H9 (cell line): Measurements from ENCODE around the gene LCP1. TPM values are rescaled to one million over a fixed set of nuclear protein-coding genes. Genes with fewer than 3 reads are reported as not detected.

Experiments
- DNase-seq: peaks from one replicate; pipeline ENCODE4 v3.0.0-alpha.2; 2017
- H2AFZ ChIP-seq: one replicate; pipeline ENCODE4 v1.6.1; 2013; ENCODE audit warnings: mild to moderate bottlenecking, low read length, control low read depth, moderate library complexity
- H2AK5ac ChIP-seq: 2 replicates; pipeline ENCODE4 v1.6.1; 2013; ENCODE audit warnings: low read length, control low read depth, mixed read lengths; ENCODE audit not compliant: insufficient read length
- H2BK120ac ChIP-seq: one replicate; pipeline ENCODE4 v1.6.1; 2013; ENCODE audit warnings: low read depth, mild to moderate bottlenecking, low read length, control low read depth, inconsistent platforms; ENCODE audit not compliant: poor library complexity, severe bottlenecking
- H2BK12ac ChIP-seq: 2 replicates; pipeline ENCODE4 v1.6.1; 2013; ENCODE audit warnings: low read length, control low read depth, mixed read lengths, low read depth; ENCODE audit not compliant: insufficient read length
- H2BK15ac ChIP-seq: 2 replicates; pipeline ENCODE4 v1.6.1; 2013; ENCODE audit warnings: low read depth, low read length, control low read depth
- H2BK20ac ChIP-seq: one replicate; pipeline ENCODE4 v1.6.1; 2013; ENCODE audit warnings: low read depth, mild to moderate bottlenecking, low read length, control low read depth, inconsistent platforms; ENCODE audit not compliant: poor library complexity, severe bottlenecking
- H2BK5ac ChIP-seq: 2 replicates; pipeline ENCODE4 v1.6.1; 2013; ENCODE audit warnings: low read length, control low read depth, mixed read lengths; ENCODE audit not compliant: insufficient read length
- H3K14ac ChIP-seq: 2 replicates; pipeline ENCODE4 v1.6.1; 2013; ENCODE audit warnings: low read length, control low read depth; ENCODE audit not compliant: insufficient read depth
- H3K18ac ChIP-seq: 2 replicates; pipeline ENCODE4 v1.6.1; 2013; ENCODE audit warnings: low read depth, mild to moderate bottlenecking, mixed read lengths, low read length, control low read depth; ENCODE audit not compliant: insufficient read length
- H3K23ac ChIP-seq: 2 replicates; pipeline ENCODE4 v1.6.1; 2013; ENCODE audit warnings: low read length, control low read depth, mixed read lengths, low read depth; ENCODE audit not compliant: insufficient read length
- H3K23me2 ChIP-seq: 2 replicates; pipeline ENCODE4 v1.6.1; 2013; ENCODE audit warnings: low read depth, mild to moderate bottlenecking, mixed read lengths, low read length, control low read depth; ENCODE audit not compliant: insufficient read length, poor library complexity, severe bottlenecking
- H3K27ac ChIP-seq: 2 replicates; pipeline ENCODE4 v1.5.1; 2013; ENCODE audit warnings: low read length, control low read depth, mixed read lengths, low read depth; ENCODE audit not compliant: insufficient read length
- H3K27me3 ChIP-seq: 2 replicates; pipeline ENCODE4 v1.6.1; 2013; ENCODE audit warnings: low read length, control low read depth, inconsistent platforms; ENCODE audit not compliant: insufficient read depth
- H3K4ac ChIP-seq: 2 replicates; pipeline ENCODE4 v1.6.1; 2013; ENCODE audit warnings: low read depth, mild to moderate bottlenecking, control low read depth, inconsistent platforms, low read length, moderate library complexity
- H3K4me1 ChIP-seq: 2 replicates; pipeline ENCODE4 v1.6.1; 2013; ENCODE audit warnings: low read length, control low read depth, inconsistent platforms; ENCODE audit not compliant: insufficient read depth
- H3K4me2 ChIP-seq: 2 replicates; pipeline ENCODE4 v1.6.1; 2013; ENCODE audit warnings: low read length, control low read depth, mixed read lengths; ENCODE audit not compliant: insufficient read length, insufficient read depth
- H3K56ac ChIP-seq: 2 replicates; pipeline ENCODE4 v1.6.1; 2013; ENCODE audit warnings: low read depth, mild to moderate bottlenecking, mixed read lengths, low read length, control low read depth; ENCODE audit not compliant: insufficient read length
- H3K79me1 ChIP-seq: 2 replicates; pipeline ENCODE4 v1.6.1; 2013; ENCODE audit warnings: low read depth, mild to moderate bottlenecking, moderate library complexity, low read length, control low read depth, inconsistent platforms; ENCODE audit not compliant: insufficient read depth, poor library complexity, severe bottlenecking
- H3K79me2 ChIP-seq: 2 replicates; pipeline ENCODE4 v1.6.1; 2013; ENCODE audit warnings: low read length, control low read depth, inconsistent platforms; ENCODE audit not compliant: insufficient read depth
- H3K9ac ChIP-seq: 2 replicates; pipeline ENCODE4 v1.6.1; 2013; ENCODE audit warnings: low read length, control low read depth, mixed read lengths; ENCODE audit not compliant: insufficient read length; ENCODE audit errors: extremely low read depth
- H3K9me3 ChIP-seq: one replicate; pipeline ENCODE4 v1.6.1; 2013; ENCODE audit warnings: low read depth, low read length, inconsistent platforms; ENCODE audit not compliant: control insufficient read depth
- H3T11ph ChIP-seq: one replicate; pipeline ENCODE4 v1.6.1; 2013; ENCODE audit warnings: mild to moderate bottlenecking, low read length, control low read depth, inconsistent platforms
- H4K20me1 ChIP-seq: one replicate; pipeline ENCODE4 v1.6.1; 2013; ENCODE audit not compliant: control insufficient read depth, insufficient read length, insufficient read depth
- H4K5ac ChIP-seq: 2 replicates; pipeline ENCODE4 v1.6.1; 2013; ENCODE audit warnings: low read depth, mild to moderate bottlenecking, mixed read lengths, low read length, control low read depth; ENCODE audit not compliant: insufficient read length
- H4K8ac ChIP-seq: replicated peaks from 2 replicates; pipeline ENCODE4 v1.6.1; 2013; ENCODE audit warnings: low read length, control low read depth, mixed read lengths, low read depth; ENCODE audit not compliant: insufficient read length
- H4K91ac ChIP-seq: 2 replicates; pipeline ENCODE4 v1.6.1; 2013; ENCODE audit warnings: low read depth, mild to moderate bottlenecking, moderate library complexity, mixed read lengths, low read length, control low read depth; ENCODE audit not compliant: insufficient read length
- H3K27ac Mint-ChIP-seq, 3 experiments: 2 replicates in 2 of 3; 3 replicates in 1 of 3; pipeline ENCODE4 v1.8.0; 2020 to 2021; ENCODE audit warnings: mixed read lengths in 3 of 3, mild to moderate bottlenecking in 1 of 3, moderate library complexity in 1 of 3
- H3K27me3 Mint-ChIP-seq: 2 replicates; pipeline ENCODE4 v1.8.0; 2021; ENCODE audit warnings: low read depth, mild to moderate bottlenecking, moderate library complexity, mixed read lengths
- H3K36me3 Mint-ChIP-seq, 3 experiments: 2 replicates in 2 of 3; 3 replicates in 1 of 3; pipeline ENCODE4 v1.8.0; 2020 to 2021; ENCODE audit warnings: low read depth in 3 of 3, mixed read lengths in 3 of 3; ENCODE audit not compliant: insufficient read depth in 1 of 3
- H3K4me1 Mint-ChIP-seq, 2 experiments: 2 replicates each; pipeline ENCODE4 v1.8.0; 2020; ENCODE audit warnings: mixed read lengths in 2 of 2
- H3K4me3 Mint-ChIP-seq, 2 experiments: 2 replicates in 1 of 2; 3 replicates in 1 of 2; pipeline ENCODE4 v1.8.0; 2020 to 2021; ENCODE audit warnings: mild to moderate bottlenecking in 2 of 2, mixed read lengths in 2 of 2, moderate library complexity in 1 of 2
- H3K9me3 Mint-ChIP-seq, 2 experiments: 2 replicates in 1 of 2; 3 replicates in 1 of 2; pipeline ENCODE4 v1.8.0; 2020; ENCODE audit warnings: mild to moderate bottlenecking in 2 of 2, mixed read lengths in 2 of 2, moderate library complexity in 1 of 2
- WGBS: extraction: QIAGEN DNeasy Blood & Tissue Kit; methylation state at CpG from one replicate; pipeline ENCODE4 v1.1.7; 2013; ENCODE audit warnings: missing lambda C conversion rate, low lambda C conversion rate, mixed read lengths; ENCODE audit not compliant: insufficient read length; ENCODE audit errors: extremely low coverage; 5-methylcytosine and 5-hydroxymethylcytosine counted together
- total RNA-seq: library from RNA; stranded (reverse); gene quantifications from 2 replicates; pipeline ENCODE4 v1.2.1, GENCODE V29; 2021
- TF ChIP-seq, protein P1 (sequence below): fragments of 200-600 bp; sonication (generic); conservative IDR thresholded peaks from 3 replicates; pipeline ENCODE4 v1.8.0; 2021; ENCODE audit warnings: antibody characterized with exemption, mild to moderate bottlenecking

The LCP1 gene
- total RNA-seq, 1 experiment from 2014 or later = 0.81 TPM

DNA sequence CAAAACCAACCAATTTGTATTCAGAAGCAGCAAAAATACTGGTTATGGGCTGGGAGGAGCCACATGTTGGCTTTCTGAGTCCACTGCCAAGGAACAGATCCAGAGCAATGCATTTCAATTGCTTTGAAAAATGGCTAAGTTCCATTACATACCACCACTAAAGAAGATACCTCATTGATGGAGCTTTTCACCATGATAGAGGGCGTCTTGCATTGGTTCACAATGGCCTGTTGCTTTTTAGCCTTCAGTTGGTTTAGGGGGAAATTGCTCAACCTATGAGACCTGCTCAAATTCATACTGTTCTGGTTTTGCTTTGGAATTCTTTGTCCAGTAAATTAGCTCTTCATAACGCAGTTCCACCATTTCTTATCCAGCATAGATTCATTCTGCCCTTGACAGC, 55.9 kb downstream of the LCP1 start:
- Histone ChIP-seq H3K27me3 (no peaks in the 10 kb centered on the region), H3K9ac (no peak overlapping the region), H3K79me1 (no peaks in the 10 kb centered on the region), H2BK120ac (no peak overlapping the region), H3K27ac (no peak overlapping the region), H4K5ac (no peak overlapping the region), H2AK5ac (no peak overlapping the region), H2BK15ac (no peak overlapping the region), H3K4me1 (no peaks in the 10 kb centered on the region), H3K79me2 (no peaks in the 10 kb centered on the region), H3K14ac (no peak overlapping the region), H3K23me2 (no peaks in the 10 kb centered on the region), H2BK20ac (no peak overlapping the region), H2BK12ac (no peak overlapping the region), H4K8ac (no peak overlapping the region), H3K18ac (no peak overlapping the region), H4K20me1 (no peaks in the 10 kb centered on the region), H3T11ph (no peak overlapping the region), H3K23ac (no peak overlapping the region), H3K9me3 (no peaks in the 10 kb centered on the region), H2AFZ (no peak overlapping the region), H2BK5ac (no peak overlapping the region), H3K4ac (no peak overlapping the region), H3K56ac (no peak overlapping the region), H3K4me2 (no peak overlapping the region), H4K91ac (no peak overlapping the region)
- Mint-ChIP-seq H3K36me3 (no peaks in the 10 kb centered on the region), H3K27me3 (no peaks in the 10 kb centered on the region), H3K4me1 (no peaks in the 10 kb centered on the region), H3K9me3 (no peaks in the 10 kb centered on the region), H3K27ac (no peak overlapping the region), H3K4me3 (no peak overlapping the region)
- WGBS = no CpG with 5 or more reads among the region's 2 CpGs
- DNase-seq = no peak
- TF ChIP-seq, protein P1, sequence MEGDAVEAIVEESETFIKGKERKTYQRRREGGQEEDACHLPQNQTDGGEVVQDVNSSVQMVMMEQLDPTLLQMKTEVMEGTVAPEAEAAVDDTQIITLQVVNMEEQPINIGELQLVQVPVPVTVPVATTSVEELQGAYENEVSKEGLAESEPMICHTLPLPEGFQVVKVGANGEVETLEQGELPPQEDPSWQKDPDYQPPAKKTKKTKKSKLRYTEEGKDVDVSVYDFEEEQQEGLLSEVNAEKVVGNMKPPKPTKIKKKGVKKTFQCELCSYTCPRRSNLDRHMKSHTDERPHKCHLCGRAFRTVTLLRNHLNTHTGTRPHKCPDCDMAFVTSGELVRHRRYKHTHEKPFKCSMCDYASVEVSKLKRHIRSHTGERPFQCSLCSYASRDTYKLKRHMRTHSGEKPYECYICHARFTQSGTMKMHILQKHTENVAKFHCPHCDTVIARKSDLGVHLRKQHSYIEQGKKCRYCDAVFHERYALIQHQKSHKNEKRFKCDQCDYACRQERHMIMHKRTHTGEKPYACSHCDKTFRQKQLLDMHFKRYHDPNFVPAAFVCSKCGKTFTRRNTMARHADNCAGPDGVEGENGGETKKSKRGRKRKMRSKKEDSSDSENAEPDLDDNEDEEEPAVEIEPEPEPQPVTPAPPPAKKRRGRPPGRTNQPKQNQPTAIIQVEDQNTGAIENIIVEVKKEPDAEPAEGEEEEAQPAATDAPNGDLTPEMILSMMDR = no peak
